PC-3 (cell line): Measurements from ENCODE around the gene LTBP1. TPM values are rescaled to one million over a fixed set of nuclear protein-coding genes. Genes with fewer than 3 reads are reported as not detected.

Experiments
- ATAC-seq: fragments of 200-7000 bp; cut with Tn5 transposase; 2 replicates; pipeline ENCODE4 v1.9.1; 2020; ENCODE audit warnings: mild to moderate bottlenecking, moderate library complexity
- BruUV-seq: library from RNA; stranded (reverse); fragments of 400-500 nt; replicated peaks from 2 replicates; lab custom pipeline; 2021; lab: Mats Ljungman, UMichigan
- CTCF ChIA-PET: fragments of 300-600 bp; sonication (Branson Sonifier 250); formaldehyde crosslinking; loops from one replicate; lab custom pipeline; 2022; ENCODE audit warnings: antibody characterized with exemption; lab: Charles Lee
- POLR2A ChIA-PET: fragments of 300-600 bp; sonication (Branson Sonifier 250); formaldehyde crosslinking; loops from one replicate; lab custom pipeline; 2022; ENCODE audit warnings: antibody characterized with exemption; ENCODE audit not compliant: unreplicated experiment; lab: Charles Lee
- DNase-seq: peaks from one replicate; pipeline ENCODE4 v3.0.0-alpha.2; 2015
- H2AFZ ChIP-seq: fragments of 300-600 bp; sonication (generic); 2 replicates; pipeline ENCODE4 v1.6.0; 2016; ENCODE audit warnings: antibody characterized with exemption, low read length
- H3F3A ChIP-seq: fragments of 300-600 bp; sonication (generic); one replicate; pipeline ENCODE4 v1.6.0; 2017; ENCODE audit warnings: antibody characterized with exemption, low read length, control low read depth, mild to moderate bottlenecking; ENCODE audit not compliant: unreplicated experiment
- H3K27ac ChIP-seq: fragments of 300-600 bp; sonication (generic); 2 replicates; pipeline ENCODE4 v1.5.1; 2016; ENCODE audit warnings: mild to moderate bottlenecking, low read length
- H3K27me3 ChIP-seq: fragments of 300-600 bp; sonication (generic); 2 replicates; pipeline ENCODE4 v1.6.1; 2016; ENCODE audit warnings: low read length, mixed read lengths
- H3K36me3 ChIP-seq: fragments of 300-600 bp; sonication (generic); 2 replicates; pipeline ENCODE4 v1.6.1; 2016; ENCODE audit warnings: low read depth, mixed run types, low read length, mixed read lengths
- H3K4me1 ChIP-seq: fragments of 300-600 bp; sonication (generic); 2 replicates; pipeline ENCODE4 v1.5.1; 2016; ENCODE audit warnings: low read length; ENCODE audit not compliant: insufficient read depth
- H3K4me2 ChIP-seq: fragments of 300-600 bp; sonication (generic); 2 replicates; pipeline ENCODE4 v1.6.0; 2016; ENCODE audit warnings: low read length
- H3K4me3 ChIP-seq: fragments of 300-600 bp; sonication (generic); 2 replicates; pipeline ENCODE4 v1.5.1; 2016; ENCODE audit warnings: mild to moderate bottlenecking, low read length, mixed read lengths
- H3K79me2 ChIP-seq: fragments of 300-600 bp; sonication (generic); 2 replicates; pipeline ENCODE4 v1.6.1; 2017; ENCODE audit warnings: low read length, mixed read lengths
- H3K9ac ChIP-seq: fragments of 300-600 bp; sonication (generic); 2 replicates; pipeline ENCODE4 v1.6.0; 2016; ENCODE audit warnings: mild to moderate bottlenecking, low read length
- H3K9me2 ChIP-seq: fragments of 300-600 bp; sonication (generic); replicated peaks from 2 replicates; pipeline ENCODE4 v1.6.1; 2016; ENCODE audit warnings: mixed run types, low read length, mixed read lengths
- H3K9me3 ChIP-seq: fragments of 300-600 bp; sonication (generic); 2 replicates; pipeline ENCODE4 v1.6.1; 2016; ENCODE audit warnings: low read length, mixed read lengths
- H4K20me1 ChIP-seq: fragments of 300-600 bp; sonication (generic); 2 replicates; pipeline ENCODE4 v1.6.1; 2016; ENCODE audit warnings: low read length, mixed read lengths
- CTCF ChIP-seq: fragments of 300-600 bp; sonication (generic); conservative IDR thresholded peaks from 2 replicates; pipeline ENCODE4 v1.5.1; 2017; ENCODE audit warnings: antibody characterized with exemption, low read depth, mild to moderate bottlenecking, low read length
- EZH2 ChIP-seq: fragments of 300-600 bp; sonication (generic); IDR thresholded peaks from one replicate; pipeline ENCODE4 v1.6.1; 2017; ENCODE audit warnings: antibody characterized with exemption, mild to moderate bottlenecking, low read length; ENCODE audit not compliant: unreplicated experiment
- EZH2phosphoT487 ChIP-seq: fragments of 300-600 bp; sonication (generic); IDR thresholded peaks from 2 replicates; pipeline ENCODE4 v1.6.1; 2018; ENCODE audit warnings: mild to moderate bottlenecking, antibody characterized with exemption, low read length, borderline replicate concordance
- intact Hi-C: fragments of 100-400 bp; cut with micrococcal nuclease; formaldehyde crosslinking; loops from 2 replicates; pipeline ENCODE4 v1.9.0; 2023
- total RNA-seq: library from RNA; depleted of rRNA; stranded (reverse); fragments of >200 nt; gene quantifications from 2 replicates; pipeline ENCODE4 v1.2.3, GENCODE V29; 2014

The LTBP1 gene
- total RNA-seq, 1 experiment from 2014 or later = 45.9 TPM

- Histone ChIP-seq H3K4me3 (peak overlapping the region; percentile 75), H3K9me3 (no peaks in the 10 kb centered on the region), H3K79me2 (peaks cover 47% of the 10 kb centered on the region), H3K9me2 (no peaks in the 10 kb centered on the region), H3K9ac (peak overlapping the region; percentile 86), H3F3A (no peaks in the 10 kb centered on the region), H3K27me3 (no peaks in the 10 kb centered on the region), H4K20me1 (peaks cover 10% of the 10 kb centered on the region; the same call in 1 of the 2 replicates), H3K27ac (peak overlapping the region; percentile 89), H3K4me2 (peak overlapping the region; percentile 92), H3K36me3 (no peaks in the 10 kb centered on the region), H2AFZ (peak overlapping the region; percentile 40; the same call in 1 of the 2 replicates), H3K4me1 (peaks cover 55% of the 10 kb centered on the region)
- DNase-seq (peak; percentile 27), ATAC-seq (peak; percentile 36)
- POLR2A ChIA-PET = interaction anchor here (0.6 kb wide), 1 partner anchor 75 kb away, joined by 3 read pairs; no protein-coding TSS in a partner anchor
- CTCF ChIA-PET = no interaction called here
- BruUV-seq = TSS peak; percentile 72
- TF ChIP-seq CTCF = no peak
- no peak for TF ChIP-seq EZH2
- no peak for TF ChIP-seq EZH2phosphoT487
- intact Hi-C loops = loop anchor here (1.0 to 5.0 kb wide), 7 partner anchors 31 to 140 kb away; no protein-coding TSS in a partner anchor
These were observed 188.2 kb downstream of the LTBP1 start for GRCh38 chr2:33134791-33135560.

GRCh38 chr2:33135645-33136044 is 188.9 kb downstream of the LTBP1 start:
- Histone ChIP-seq H2AFZ (no peak overlapping the region; the same call in 1 of the 2 replicates), H3K79me2 (peaks cover 47% of the 10 kb centered on the region), H4K20me1 (peaks cover 10% of the 10 kb centered on the region; the same call in 1 of the 2 replicates), H3K4me2 (peak overlapping the region; percentile 92), H3K4me3 (peak overlapping the region; percentile 75), H3K27ac (peak overlapping the region; percentile 89), H3F3A (no peaks in the 10 kb centered on the region), H3K4me1 (peaks cover 49% of the 10 kb centered on the region), H3K36me3 (no peaks in the 10 kb centered on the region), H3K9me2 (no peaks in the 10 kb centered on the region), H3K27me3 (no peaks in the 10 kb centered on the region), H3K9me3 (no peaks in the 10 kb centered on the region), H3K9ac (peak overlapping the region; percentile 86)
- TF ChIP-seq CTCF = no peak
- TF ChIP-seq EZH2phosphoT487 = no peak
- TF ChIP-seq EZH2 = no peak
- BruUV-seq = TSS peak; percentile 52
- intact Hi-C loops = loop anchor here (2.0 to 5.0 kb wide), 3 partner anchors 83 to 139 kb away; no protein-coding TSS in a partner anchor
- POLR2A ChIA-PET = no interaction called here
- DNase-seq = no peak
- CTCF ChIA-PET = no interaction called here
- no peak for ATAC-seq

GRCh38 chr2:33136056-33136455 is 189.3 kb downstream of the LTBP1 start:
- no TSS peak for BruUV-seq
- Histone ChIP-seq H3K9me2 (no peaks in the 10 kb centered on the region), H3K4me2 (peak overlapping the region; percentile 92), H3K9me3 (no peaks in the 10 kb centered on the region), H3K36me3 (no peaks in the 10 kb centered on the region), H3K4me1 (peaks cover 45% of the 10 kb centered on the region), H3K27ac (peak overlapping the region; percentile 89), H4K20me1 (peaks cover 10% of the 10 kb centered on the region; the same call in 1 of the 2 replicates), H3K79me2 (peaks cover 47% of the 10 kb centered on the region), H3K27me3 (no peaks in the 10 kb centered on the region), H3K9ac (peak overlapping the region; percentile 86), H2AFZ (no peak overlapping the region), H3F3A (no peaks in the 10 kb centered on the region), H3K4me3 (peak overlapping the region; percentile 75)
- no peak for ATAC-seq
- no peak for TF ChIP-seq CTCF
- no peak for TF ChIP-seq EZH2
- no peak for TF ChIP-seq EZH2phosphoT487
- ChIA-PET POLR2A (no interaction called here), CTCF (no interaction called here)
- intact Hi-C loops = loop anchor here (5.0 kb wide), 1 partner anchor 84 kb away; no protein-coding TSS in a partner anchor
- DNase-seq = peak; percentile 20
